Upper lobe of left lung (tissue), 4 donors: Measurements from ENCODE around the gene CXCL6.

Source experiments
- CTCF ChIP-seq, 6 experiments: fragments of 450-650 bp in 4 of 6; fragments of 200-600 bp in 2 of 6; sonication (generic) in 2 of 6; IDR thresholded peaks; one replicate each; pipeline ENCODE4 v1.5.1; 2016 to 2019; ENCODE audit warnings: antibody characterized with exemption in 6 of 6
- EP300 ChIP-seq, 4 donors: sonication (generic); formaldehyde crosslinking; IDR thresholded peaks; one replicate each; pipeline ENCODE4 v1.5.1; 2017; ENCODE audit warnings: antibody characterized with exemption in 4 of 4, control low read depth in 2 of 4
- POLR2A ChIP-seq, 4 donors: fragments of 450-650 bp; IDR thresholded peaks; one replicate each; pipeline ENCODE4 v1.5.1; 2016 to 2017; ENCODE audit warnings: antibody characterized with exemption in 4 of 4, mild to moderate bottlenecking in 2 of 4
- POLR2AphosphoS5 ChIP-seq, 2 donors: sonication (generic); formaldehyde crosslinking; IDR thresholded peaks; one replicate each; pipeline ENCODE4 v1.5.1; 2017; ENCODE audit warnings: antibody characterized with exemption in 2 of 2

- no peak for TF ChIP-seq POLR2A (IDR thresholded peaks at IDR 0.05)
- TF ChIP-seq CTCF (IDR thresholded peaks at IDR 0.05): no peak
- TF ChIP-seq EP300 (IDR thresholded peaks at IDR 0.05): no peak
- TF ChIP-seq POLR2AphosphoS5 (IDR thresholded peaks at IDR 0.05): no peak
These were observed 25.8 kb downstream of the CXCL6 start for GRCh38 chr4:73862322-73862721.
